ENCODE measurements around the gene MYO18B. TPM values are rescaled to one million over a fixed set of nuclear protein-coding genes. Genes with fewer than 3 reads are reported as not detected.

The MYO18B gene
- total RNA-seq, 1 donor from 2014 or later = 1.9 TPM

GRCh38 chr22:25987948-25988347 is 246.0 kb downstream of the MYO18B start:
- no peak overlapping the region for H3K27ac Mint-ChIP-seq
- DNase-seq (ENCODE audit: low spot score, unreplicated experiment) = no peak

GRCh38 chr22:25990940-25991339 is 249.0 kb downstream of the MYO18B start:
- no peaks in the 10 kb centered on the region for H3K36me3 Mint-ChIP-seq (ENCODE audit: insufficient read depth)
- no peak overlapping the region for H3K27ac Mint-ChIP-seq
- H3K9me3 Mint-ChIP-seq (ENCODE audit: low read depth) = no peaks in the 10 kb centered on the region
- TF ChIP-seq, protein P1, sequence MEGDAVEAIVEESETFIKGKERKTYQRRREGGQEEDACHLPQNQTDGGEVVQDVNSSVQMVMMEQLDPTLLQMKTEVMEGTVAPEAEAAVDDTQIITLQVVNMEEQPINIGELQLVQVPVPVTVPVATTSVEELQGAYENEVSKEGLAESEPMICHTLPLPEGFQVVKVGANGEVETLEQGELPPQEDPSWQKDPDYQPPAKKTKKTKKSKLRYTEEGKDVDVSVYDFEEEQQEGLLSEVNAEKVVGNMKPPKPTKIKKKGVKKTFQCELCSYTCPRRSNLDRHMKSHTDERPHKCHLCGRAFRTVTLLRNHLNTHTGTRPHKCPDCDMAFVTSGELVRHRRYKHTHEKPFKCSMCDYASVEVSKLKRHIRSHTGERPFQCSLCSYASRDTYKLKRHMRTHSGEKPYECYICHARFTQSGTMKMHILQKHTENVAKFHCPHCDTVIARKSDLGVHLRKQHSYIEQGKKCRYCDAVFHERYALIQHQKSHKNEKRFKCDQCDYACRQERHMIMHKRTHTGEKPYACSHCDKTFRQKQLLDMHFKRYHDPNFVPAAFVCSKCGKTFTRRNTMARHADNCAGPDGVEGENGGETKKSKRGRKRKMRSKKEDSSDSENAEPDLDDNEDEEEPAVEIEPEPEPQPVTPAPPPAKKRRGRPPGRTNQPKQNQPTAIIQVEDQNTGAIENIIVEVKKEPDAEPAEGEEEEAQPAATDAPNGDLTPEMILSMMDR (IDR thresholded peaks at IDR 0.05; ENCODE audit: unreplicated experiment) = no peak
- no peak overlapping the region for H3K4me3 Mint-ChIP-seq (ENCODE audit: low read depth)
- H3K4me1 Mint-ChIP-seq (ENCODE audit: low read depth) = no peaks in the 10 kb centered on the region
- DNase-seq (ENCODE audit: low spot score, unreplicated experiment) = no peak
- no peaks in the 10 kb centered on the region for H3K27me3 Mint-ChIP-seq

More at GRCh38 chr22:25987948-25988347, 246.0 kb downstream of the MYO18B start:
- Mint-ChIP-seq H3K9me3 (ENCODE audit: low read depth) (no peaks in the 10 kb centered on the region), H3K4me1 (ENCODE audit: low read depth) (no peaks in the 10 kb centered on the region), H3K4me3 (ENCODE audit: low read depth) (no peak overlapping the region), H3K27me3 (peaks cover 3% of the 10 kb centered on the region), H3K36me3 (ENCODE audit: insufficient read depth) (no peaks in the 10 kb centered on the region)
- TF ChIP-seq, protein P1 (IDR thresholded peaks at IDR 0.05; ENCODE audit: unreplicated experiment) = no peak

DNA sequence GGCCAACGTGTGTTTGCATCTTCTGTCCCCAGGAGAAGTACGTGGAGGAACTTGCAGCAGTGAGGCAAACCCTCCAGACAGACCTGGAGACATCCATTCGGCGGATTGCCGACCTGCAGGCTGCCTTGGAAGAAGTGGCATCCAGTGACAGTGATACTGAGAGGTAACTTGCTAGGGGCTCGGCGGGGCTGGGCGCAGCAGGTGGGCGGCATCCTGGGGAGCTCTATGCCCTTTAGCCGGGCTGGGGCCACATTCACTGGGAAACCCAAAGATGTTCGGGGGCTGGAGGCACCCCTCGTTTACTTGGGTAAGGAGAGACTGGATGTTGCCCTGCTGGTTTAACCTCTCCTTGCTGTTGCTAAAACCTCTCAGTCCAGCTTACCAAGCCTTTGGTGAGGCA is 250.3 kb downstream of the MYO18B start:
- H3K36me3 Mint-ChIP-seq (ENCODE audit: insufficient read depth) = no peaks in the 10 kb centered on the region
- no peaks in the 10 kb centered on the region for H3K4me1 Mint-ChIP-seq (ENCODE audit: low read depth)
- H3K4me3 Mint-ChIP-seq (ENCODE audit: low read depth) = no peak overlapping the region
- H3K27ac Mint-ChIP-seq = no peak overlapping the region
- H3K27me3 Mint-ChIP-seq = no peaks in the 10 kb centered on the region
- DNase-seq (ENCODE audit: low spot score, unreplicated experiment) = no peak
- no peaks in the 10 kb centered on the region for H3K9me3 Mint-ChIP-seq (ENCODE audit: low read depth)
- TF ChIP-seq, protein P1 (IDR thresholded peaks at IDR 0.05; ENCODE audit: unreplicated experiment) = no peak

GRCh38 chr22:25996669-25997068 is 254.7 kb downstream of the MYO18B start:
- H3K4me3 Mint-ChIP-seq (ENCODE audit: low read depth) = no peak overlapping the region
- no peaks in the 10 kb centered on the region for H3K36me3 Mint-ChIP-seq (ENCODE audit: insufficient read depth)
- no peak overlapping the region for H3K27ac Mint-ChIP-seq
- H3K27me3 Mint-ChIP-seq = peaks cover 6% of the 10 kb centered on the region
- H3K9me3 Mint-ChIP-seq (ENCODE audit: low read depth) = no peaks in the 10 kb centered on the region
- TF ChIP-seq, protein P1 (IDR thresholded peaks at IDR 0.05; ENCODE audit: unreplicated experiment) = no peak
- H3K4me1 Mint-ChIP-seq (ENCODE audit: low read depth) = no peaks in the 10 kb centered on the region
- no peak for DNase-seq (ENCODE audit: low spot score, unreplicated experiment)

GRCh38 chr22:25997886-25998775 is 256.1 kb downstream of the MYO18B start:
- no peaks in the 10 kb centered on the region for H3K36me3 Mint-ChIP-seq (ENCODE audit: insufficient read depth)
- no peaks in the 10 kb centered on the region for H3K9me3 Mint-ChIP-seq (ENCODE audit: low read depth)
- no peak overlapping the region for H3K4me3 Mint-ChIP-seq (ENCODE audit: low read depth)
- H3K27ac Mint-ChIP-seq = no peak overlapping the region
- DNase-seq (ENCODE audit: low spot score, unreplicated experiment) = no peak
- TF ChIP-seq, protein P1 (IDR thresholded peaks at IDR 0.05; ENCODE audit: unreplicated experiment) = no peak
- H3K4me1 Mint-ChIP-seq (ENCODE audit: low read depth) = no peaks in the 10 kb centered on the region
- peaks cover 7% of the 10 kb centered on the region for H3K27me3 Mint-ChIP-seq

Measured in progenitor cell of endocrine pancreas (in vitro differentiated cells).